ENCODE data around the gene OSBPL9. TPM values are rescaled to one million over a fixed set of nuclear protein-coding genes. Genes with fewer than 3 reads are reported as not detected.
"Not testable (repeated sequence)": the region's sequence is repeated elsewhere in the genome, so short reads cannot be mapped to it uniquely, and the experiment has no call there.

The OSBPL9 gene
- total RNA-seq, 1 donor from 2014 or later, result 55.8 TPM

- Histone ChIP-seq H3K27me3 (ENCODE audit: low read depth) (no peaks in the 10 kb centered on the region), H3K4me1 (peaks cover 79% of the 10 kb centered on the region), H3K9me3 (replicated peaks) (no peaks in the 10 kb centered on the region), H3K4me3 (no peak overlapping the region), H3K27ac (replicated peaks) (peak overlapping the region; percentile 64), H3K36me3 (no peaks in the 10 kb centered on the region)
- intact Hi-C loops (cut with micrococcal nuclease), result no loop called here
- DNase-seq, result no peak
- no peak for TF ChIP-seq CTCF (IDR thresholded peaks at IDR 0.05; ENCODE audit: borderline replicate concordance)
Observed at GRCh38 chr1:51690285-51690961, 73.5 kb downstream of the OSBPL9 start.

GRCh38 chr1:51691920-51692319 lies 75.0 kb downstream of the OSBPL9 start:
- no peak overlapping the region for H3K4me3 ChIP-seq
- DNase-seq, result no peak
- no peaks in the 10 kb centered on the region for H3K36me3 ChIP-seq
- no peaks in the 10 kb centered on the region for H3K9me3 ChIP-seq (replicated peaks)
- H3K27ac ChIP-seq (replicated peaks), result no peak overlapping the region
- no peaks in the 10 kb centered on the region for H3K27me3 ChIP-seq (ENCODE audit: low read depth)
- peaks cover 80% of the 10 kb centered on the region for H3K4me1 ChIP-seq
- no peak for TF ChIP-seq CTCF (IDR thresholded peaks at IDR 0.05; ENCODE audit: borderline replicate concordance)
- intact Hi-C loops (cut with micrococcal nuclease), result no loop called here

GRCh38 chr1:51693419-51694155 lies 76.7 kb downstream of the OSBPL9 start:
- Histone ChIP-seq H3K27me3 (ENCODE audit: low read depth) (no peaks in the 10 kb centered on the region), H3K27ac (replicated peaks) (no peak overlapping the region), H3K36me3 (no peaks in the 10 kb centered on the region), H3K4me1 (peaks cover 81% of the 10 kb centered on the region), H3K9me3 (replicated peaks) (no peaks in the 10 kb centered on the region), H3K4me3 (no peak overlapping the region)
- intact Hi-C loops (cut with micrococcal nuclease), result no loop called here
- no peak for TF ChIP-seq CTCF (IDR thresholded peaks at IDR 0.05; ENCODE audit: borderline replicate concordance)
- DNase-seq, result no peak

- no peak overlapping the region for H3K27ac ChIP-seq (replicated peaks)
- no peaks in the 10 kb centered on the region for H3K36me3 ChIP-seq
- peaks cover 60% of the 10 kb centered on the region for H3K4me1 ChIP-seq
- no peak overlapping the region for H3K4me3 ChIP-seq
- TF ChIP-seq CTCF (IDR thresholded peaks at IDR 0.05; ENCODE audit: borderline replicate concordance), result no peak
- H3K9me3 ChIP-seq (replicated peaks), result no peaks in the 10 kb centered on the region
- no peak for DNase-seq
- H3K27me3 ChIP-seq (ENCODE audit: low read depth), result no peaks in the 10 kb centered on the region
- intact Hi-C loops (cut with micrococcal nuclease), result no loop called here
Observed at GRCh38 chr1:51697166-51697565, 80.3 kb downstream of the OSBPL9 start.

- Histone ChIP-seq H3K27me3 (ENCODE audit: low read depth) (no peaks in the 10 kb centered on the region), H3K4me1 (peaks cover 37% of the 10 kb centered on the region), H3K36me3 (no peaks in the 10 kb centered on the region), H3K27ac (replicated peaks) (no peak overlapping the region), H3K4me3 (no peak overlapping the region), H3K9me3 (replicated peaks) (no peaks in the 10 kb centered on the region)
- DNase-seq, result no peak
- TF ChIP-seq CTCF (IDR thresholded peaks at IDR 0.05; ENCODE audit: borderline replicate concordance), result no peak
- intact Hi-C loops (cut with micrococcal nuclease), result no loop called here
Observed at GRCh38 chr1:51699391-51699790, 82.5 kb downstream of the OSBPL9 start.

GRCh38 chr1:51701782-51702181 lies 84.9 kb downstream of the OSBPL9 start:
- H3K27me3 ChIP-seq (ENCODE audit: low read depth); DNase-seq; intact Hi-C loops (cut with micrococcal nuclease); H3K4me3 ChIP-seq; H3K36me3 ChIP-seq; H3K27ac ChIP-seq (replicated peaks); H3K9me3 ChIP-seq (replicated peaks): not testable (repeated sequence)
- peaks cover 20% of the 10 kb centered on the region for H3K4me1 ChIP-seq

- H3K4me3 ChIP-seq; H3K9me3 ChIP-seq (replicated peaks); H3K27me3 ChIP-seq (ENCODE audit: low read depth); intact Hi-C loops (cut with micrococcal nuclease); H3K36me3 ChIP-seq; DNase-seq; H3K27ac ChIP-seq (replicated peaks): not testable (repeated sequence)
- peaks cover 20% of the 10 kb centered on the region for H3K4me1 ChIP-seq
Observed at GRCh38 chr1:51702220-51702619, 85.3 kb downstream of the OSBPL9 start.
